Fibroblast of lung (primary cell): ENCODE data around the gene CSK.

Experiments used
- EZH2 ChIP-seq: IDR thresholded peaks from 2 replicates; pipeline ENCODE4 v1.5.1; 2012; ENCODE audit warnings: low read length, control low read depth, mild to moderate bottlenecking; ENCODE audit errors: missing control alignments
- TF ChIP-seq, protein P1 (sequence below), 2 donors: IDR thresholded peaks in 1 of 2; conservative IDR thresholded peaks in 1 of 2; 1 replicate in 1 of 2; 2 replicates in 1 of 2; pipeline ENCODE4 v1.5.1; 2011 to 2012; ENCODE audit warnings: low read length in 2 of 2, control low read depth in 1 of 2, inconsistent platforms in 1 of 2, low read depth in 1 of 2, mild to moderate bottlenecking in 1 of 2

DNA sequence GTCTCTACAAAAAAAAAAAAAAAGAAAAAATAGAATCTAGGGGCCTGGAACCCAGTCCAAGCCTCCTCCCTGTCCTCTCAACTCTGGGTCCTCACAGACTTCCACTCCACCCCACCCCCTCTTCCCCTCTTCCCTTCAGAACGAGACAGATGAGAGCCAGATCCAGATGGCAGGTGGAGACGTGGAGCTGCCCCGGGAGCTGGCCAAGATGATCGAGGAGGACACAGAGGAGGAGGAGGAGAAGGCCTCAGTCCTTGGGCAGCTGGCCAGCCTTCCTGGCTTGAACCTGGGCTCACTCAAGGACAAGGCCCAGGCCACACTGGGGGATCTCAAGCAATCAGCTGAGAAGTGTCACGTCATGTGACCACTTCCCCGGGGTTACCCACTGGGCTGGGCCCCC lies 48.1 kb downstream of the CSK start:
- TF ChIP-seq, protein P1, sequence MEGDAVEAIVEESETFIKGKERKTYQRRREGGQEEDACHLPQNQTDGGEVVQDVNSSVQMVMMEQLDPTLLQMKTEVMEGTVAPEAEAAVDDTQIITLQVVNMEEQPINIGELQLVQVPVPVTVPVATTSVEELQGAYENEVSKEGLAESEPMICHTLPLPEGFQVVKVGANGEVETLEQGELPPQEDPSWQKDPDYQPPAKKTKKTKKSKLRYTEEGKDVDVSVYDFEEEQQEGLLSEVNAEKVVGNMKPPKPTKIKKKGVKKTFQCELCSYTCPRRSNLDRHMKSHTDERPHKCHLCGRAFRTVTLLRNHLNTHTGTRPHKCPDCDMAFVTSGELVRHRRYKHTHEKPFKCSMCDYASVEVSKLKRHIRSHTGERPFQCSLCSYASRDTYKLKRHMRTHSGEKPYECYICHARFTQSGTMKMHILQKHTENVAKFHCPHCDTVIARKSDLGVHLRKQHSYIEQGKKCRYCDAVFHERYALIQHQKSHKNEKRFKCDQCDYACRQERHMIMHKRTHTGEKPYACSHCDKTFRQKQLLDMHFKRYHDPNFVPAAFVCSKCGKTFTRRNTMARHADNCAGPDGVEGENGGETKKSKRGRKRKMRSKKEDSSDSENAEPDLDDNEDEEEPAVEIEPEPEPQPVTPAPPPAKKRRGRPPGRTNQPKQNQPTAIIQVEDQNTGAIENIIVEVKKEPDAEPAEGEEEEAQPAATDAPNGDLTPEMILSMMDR (conservative IDR thresholded peaks at IDR 0.05 in 1 of 2, IDR thresholded peaks at IDR 0.05 in 1 of 2; ENCODE audit: low read depth in 1 of 2, low read length in 2 of 2), result no peak
- TF ChIP-seq EZH2, result no peak
